K562 (cell line): ENCODE data around the gene FPR1. TPM values are rescaled to one million over a fixed set of nuclear protein-coding genes. Genes with fewer than 3 reads are reported as not detected.

Experiments used
- ATF1 ChIP-seq, 2 experiments: fragments of 450-650 bp in 1 of 2; IDR thresholded peaks; 2 replicates each; pipeline ENCODE4 v1.6.1; 2016; ENCODE audit warnings: missing compliant biosample characterization in 1 of 2, missing genetic modification characterization in 1 of 2
- BRD4 ChIP-seq: fragments of 200-600 bp; sonication (generic); IDR thresholded peaks from 2 replicates; pipeline ENCODE4 v1.6.1; 2017; ENCODE audit warnings: inconsistent platforms
- DMBX1 ChIP-seq: fragments of 250-450 bp; sonication (Bioruptor Pico); IDR thresholded peaks from 2 replicates; pipeline ENCODE4 v1.8.0; 2022; ENCODE audit warnings: inconsistent platforms, mild to moderate bottlenecking, moderate library complexity, borderline replicate concordance
- E2F6 ChIP-seq, 2 experiments: IDR thresholded peaks; 2 replicates each; pipeline ENCODE4 v1.6.1; 2011; ENCODE audit warnings: borderline replicate concordance in 1 of 2, control low read depth in 1 of 2, low read depth in 1 of 2, low read length in 1 of 2, mild to moderate bottlenecking in 1 of 2, mixed read lengths in 1 of 2, moderate library complexity in 1 of 2; ENCODE audit not compliant: insufficient read depth in 1 of 2, insufficient read length in 1 of 2, poor library complexity in 1 of 2, severe bottlenecking in 1 of 2; ENCODE audit errors: extremely low read depth in 1 of 2
- HCFC1 ChIP-seq: IDR thresholded peaks from 2 replicates; pipeline ENCODE4 v1.6.1; 2012; ENCODE audit warnings: low read depth, low read length, improper control_type of control experiment
- MED1 ChIP-seq: sonication (generic); formaldehyde crosslinking; IDR thresholded peaks from 2 replicates; pipeline ENCODE4 v1.8.1; 2023; ENCODE audit warnings: missing genetic modification reagents, borderline replicate concordance
- PBX2 ChIP-seq, 2 experiments: IDR thresholded peaks in 1 of 2; conservative IDR thresholded peaks in 1 of 2; 2 replicates each; pipeline ENCODE4 v1.6.1; 2016; ENCODE audit warnings: low read depth in 2 of 2, mild to moderate bottlenecking in 1 of 2, missing compliant biosample characterization in 1 of 2, missing genetic modification characterization in 1 of 2, moderate library complexity in 1 of 2
- POLR3G ChIP-seq: IDR thresholded peaks from 2 replicates; pipeline ENCODE4 v1.6.1; 2011; ENCODE audit not compliant: insufficient read length, insufficient replicate concordance; ENCODE audit errors: extremely low read depth
- TCFL5 ChIP-seq: fragments of 250-450 bp; sonication (Bioruptor Pico); conservative IDR thresholded peaks from 2 replicates; pipeline ENCODE4 v1.6.1; 2021; ENCODE audit warnings: mild to moderate bottlenecking, moderate library complexity, matching md5 sums
- TEAD2 ChIP-seq: fragments of 450-650 bp; IDR thresholded peaks from 2 replicates; pipeline ENCODE4 v1.6.1; 2016; ENCODE audit warnings: missing genetic modification characterization, control low read depth, missing compliant biosample characterization
- UBTF ChIP-seq, 2 experiments: IDR thresholded peaks; 2 replicates each; pipeline ENCODE4 v1.6.1; 2012; ENCODE audit warnings: improper control_type of control experiment in 2 of 2, low read depth in 2 of 2, low read length in 2 of 2, borderline replicate concordance in 1 of 2
- USF2 ChIP-seq: sonication (generic); formaldehyde crosslinking; IDR thresholded peaks from 2 replicates; pipeline ENCODE4 v1.5.0; 2020; ENCODE audit warnings: missing genetic modification reagents
- ZNF277 ChIP-seq: fragments of 250-450 bp; sonication (Bioruptor Pico); IDR thresholded peaks from 2 replicates; pipeline ENCODE4 v1.8.0; 2022; ENCODE audit warnings: inconsistent platforms, mild to moderate bottlenecking, moderate library complexity, borderline replicate concordance
- polyA plus RNA-seq, 8 experiments: library from polyadenylated mRNA; depleted of rRNA in 4 of 8; stranded (reverse) in 5 of 8; unstranded in 3 of 8; fragments of >200 nt; fragmentation: Nextera tagmentation in 2 of 8; fragmentation: Illumina TruSeq in 1 of 8; extraction: Ambion mirVana in 2 of 8; extraction: Trizol in 1 of 8; gene quantifications; 2 replicates each; pipeline versions ENCODE4 v1.2.1 to v1.2.3, GENCODE V29; 2011 to 2014; ENCODE audit warnings: inconsistent platforms in 1 of 8, missing spikeins in 1 of 8
- total RNA-seq, 7 experiments: library from RNA; depleted of rRNA in 6 of 7; stranded (reverse); fragments of >200 nt in 6 of 7; fragmentation: Illumina TruSeq in 2 of 7; extraction: Trizol in 2 of 7; gene quantifications; 2 replicates each; pipeline versions ENCODE4 v1.2.1 to v1.2.3, GENCODE V29; 2011 to 2021; ENCODE audit warnings: low replicate concordance in 1 of 7

FPR1 gene
- total and polyA plus RNA-seq, 9 of the 15 experiments (the other 6 are each of a cell fraction or from before 2014, with no cell fraction given): 0.06 to 0.25 (median 0.14) TPM; not detected in 4

- TF ChIP-seq E2F6 (IDR thresholded peaks at IDR 0.05; ENCODE audit: borderline replicate concordance in 1 of 2, extremely low read depth in 1 of 2, insufficient read depth in 1 of 2, insufficient read length in 1 of 2, low read depth in 1 of 2, low read length in 1 of 2, poor library complexity in 1 of 2, severe bottlenecking in 1 of 2): peak; percentile 31 to 77
- no peak for TF ChIP-seq ZNF277 (CRISPR knock-in tag)
- 0 out of 4 replicates have a peak, but pooled peaks of 1 of the 2 experiments have one; percentile 66 for TF ChIP-seq UBTF (IDR thresholded peaks at IDR 0.05; ENCODE audit: borderline replicate concordance in 1 of 2, low read depth in 2 of 2, low read length in 2 of 2)
- TF ChIP-seq ATF1 (CRISPR knock-in tag; IDR thresholded peaks at IDR 0.05): no peak
- TF ChIP-seq ATF1 (tag; IDR thresholded peaks at IDR 0.05): peak; percentile 83
- peak; percentile 52 for TF ChIP-seq HCFC1
- peak; percentile 8; the same call in 1 of the 2 replicates for TF ChIP-seq PBX2 (CRISPR knock-in tag; IDR thresholded peaks at IDR 0.05; ENCODE audit: low read depth)
- no peak for TF ChIP-seq PBX2 (tag; conservative IDR thresholded peaks at IDR 0.05; ENCODE audit: low read depth)
- peak; percentile 15; the same call in 1 of the 2 replicates for TF ChIP-seq USF2 (CRISPR knock-in tag)
- 0 out of 2 replicates have a peak, but pooled peaks have one; percentile 17 for TF ChIP-seq TCFL5 (CRISPR knock-in tag)
- no peak for TF ChIP-seq POLR3G
- no peak for TF ChIP-seq TEAD2
- TF ChIP-seq BRD4: no peak
- TF ChIP-seq MED1: no peak
- TF ChIP-seq DMBX1 (CRISPR knock-in tag): 0 out of 2 replicates have a peak, but pooled peaks have one; percentile 41
Measured at GRCh38 chr19:51703575-51704515, 47.8 kb downstream of the FPR1 start (continued).
